HCT116 (cell line): ENCODE results near the gene AP3D1.

Experiments used
- CEBPB ChIP-seq: IDR thresholded peaks from 2 replicates; pipeline ENCODE4 v1.6.1; 2012; ENCODE audit warnings: low read depth
- CTCF ChIP-seq, 3 experiments: fragments of 200-600 bp in 1 of 3; sonication (generic) in 1 of 3; IDR thresholded peaks in 2 of 3; conservative IDR thresholded peaks in 1 of 3; 2 replicates each; pipeline ENCODE4 v1.5.1; 2012 to 2017; ENCODE audit warnings: low read depth in 2 of 3, low read length in 2 of 3, antibody characterized with exemption in 1 of 3, borderline replicate concordance in 1 of 3, control low read depth in 1 of 3, mild to moderate bottlenecking in 1 of 3, mixed read lengths in 1 of 3, mixed run types in 1 of 3, moderate library complexity in 1 of 3; ENCODE audit not compliant: insufficient read depth in 1 of 3
- ELF1 ChIP-seq: IDR thresholded peaks from 2 replicates; pipeline ENCODE4 v1.6.1; 2012; ENCODE audit warnings: low read depth, borderline replicate concordance
- EZH2 ChIP-seq: fragments of 200-600 bp; sonication (generic); IDR thresholded peaks from 2 replicates; pipeline ENCODE4 v1.6.1; 2017; ENCODE audit warnings: antibody characterized with exemption, mixed run types
- EZH2phosphoT487 ChIP-seq: fragments of 200-600 bp; IDR thresholded peaks from 2 replicates; pipeline ENCODE4 v1.6.1; 2018; ENCODE audit warnings: antibody characterized with exemption, borderline replicate concordance
- JUND ChIP-seq: IDR thresholded peaks from 2 replicates; pipeline ENCODE4 v1.6.1; 2012
- POLR2A ChIP-seq: IDR thresholded peaks from 2 replicates; pipeline ENCODE4 v1.7.0; 2011; ENCODE audit warnings: borderline replicate concordance; ENCODE audit not compliant: insufficient read depth, insufficient read length; ENCODE audit errors: extremely low read depth
- POLR2AphosphoS5 ChIP-seq: IDR thresholded peaks from 2 replicates; pipeline ENCODE4 v1.6.1; 2011; ENCODE audit warnings: mild to moderate bottlenecking, low read depth, low read length, moderate library complexity
- ZFX ChIP-seq: fragments of 450-650 bp; IDR thresholded peaks from 2 replicates; pipeline ENCODE4 v1.6.1; 2017
- TF ChIP-seq, protein P1 (sequence below): IDR thresholded peaks from 2 replicates; pipeline ENCODE4 v1.6.1; 2012

GRCh38 chr19:2062389-2062729, 89.0 kb downstream of the AP3D1 start:
- TF ChIP-seq CTCF (IDR thresholded peaks at IDR 0.05 in 2 of 3, conservative IDR thresholded peaks at IDR 0.05 in 1 of 3; ENCODE audit: borderline replicate concordance in 1 of 3, insufficient read depth in 1 of 3, low read depth in 2 of 3, low read length in 2 of 3) (no peak), ELF1 (no peak), JUND (no peak), POLR2A (no peak), POLR2AphosphoS5 (peak; percentile 24; the same call in 1 of the 2 replicates), ZFX (no peak), EZH2 (no peak), CEBPB (no peak), EZH2phosphoT487 (no peak)
- TF ChIP-seq, protein P1, sequence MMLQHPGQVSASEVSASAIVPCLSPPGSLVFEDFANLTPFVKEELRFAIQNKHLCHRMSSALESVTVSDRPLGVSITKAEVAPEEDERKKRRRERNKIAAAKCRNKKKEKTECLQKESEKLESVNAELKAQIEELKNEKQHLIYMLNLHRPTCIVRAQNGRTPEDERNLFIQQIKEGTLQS = no peak
